ELR (cell line): ENCODE data around the gene MESP1.
A peak's percentile ranks its signal among the peaks of the same experiment; 100 is the strongest.
"Not testable (repeated sequence)": the region's sequence is repeated elsewhere in the genome, so short reads cannot be mapped to it uniquely, and the experiment has no call there.

Source experiments
- DNase-seq: peaks from one replicate; pipeline ENCODE4 v3.0.0-alpha.2; 2015; ENCODE audit warnings: low read depth

MESP1 gene

GRCh38 chr15:89750560-89751542 is at the start of gene MESP1:
Gene MESP1, minus strand, starts transcription at chr15:89751249. Its CDS starts 18 bp downstream, at chr15:89751231.
- DNase-seq = peak; percentile 94

- no peak for DNase-seq
These were observed 49.0 kb upstream of the MESP1 start for GRCh38 chr15:89799918-89800498.

- DNase-seq = no peak
These were observed 48.2 kb upstream of the MESP1 start for GRCh38 chr15:89799011-89799911.

GRCh38 chr15:89797678-89798201 is 46.7 kb upstream of the MESP1 start:
- DNase-seq = no peak

- no peak for DNase-seq
These were observed 44.9 kb upstream of the MESP1 start for GRCh38 chr15:89795996-89796395.

GRCh38 chr15:89794627-89795241 is 43.7 kb upstream of the MESP1 start:
- DNase-seq = no peak

- no peak for DNase-seq
These were observed 41.2 kb upstream of the MESP1 start for GRCh38 chr15:89792106-89792805.

- DNase-seq = no peak
These were observed 39.6 kb upstream of the MESP1 start for GRCh38 chr15:89790661-89791060.

GRCh38 chr15:89790206-89790605 is 39.2 kb upstream of the MESP1 start:
- no peak for DNase-seq

GRCh38 chr15:89788585-89788984 is 37.5 kb upstream of the MESP1 start:
- not testable (repeated sequence) for DNase-seq

GRCh38 chr15:89787944-89788343 is 36.9 kb upstream of the MESP1 start:
- DNase-seq = no peak

- no peak for DNase-seq
These were observed 34.7 kb upstream of the MESP1 start for GRCh38 chr15:89785774-89786140.

- no peak for DNase-seq
These were observed 34.2 kb upstream of the MESP1 start for GRCh38 chr15:89785064-89785773.

- DNase-seq = no peak
These were observed 33.6 kb upstream of the MESP1 start for GRCh38 chr15:89784686-89784960.

GRCh38 chr15:89783861-89784685 is 33.0 kb upstream of the MESP1 start:
- DNase-seq = no peak

- peak; percentile 33 for DNase-seq
These were observed 32.2 kb upstream of the MESP1 start for GRCh38 chr15:89783111-89783860.

GRCh38 chr15:89782619-89782950 is 31.5 kb upstream of the MESP1 start:
- DNase-seq = not testable (repeated sequence)

- peak; percentile 81 for DNase-seq
These were observed 31.0 kb upstream of the MESP1 start for GRCh38 chr15:89781891-89782618.
